ENCODE data around the gene FFAR2.

GRCh38 chr19:35442091-35442490, 6.0 kb upstream of the FFAR2 start:
- no peak for TF ChIP-seq EP300 (IDR thresholded peaks at IDR 0.05; ENCODE audit: borderline replicate concordance)
- no peak for TF ChIP-seq TEAD4 (IDR thresholded peaks at IDR 0.05)
- no peak for TF ChIP-seq RAD21 (IDR thresholded peaks at IDR 0.05; ENCODE audit: low read depth)
- no peak for TF ChIP-seq MAX (IDR thresholded peaks at IDR 0.05)
- no peak for TF ChIP-seq CREB1 (IDR thresholded peaks at IDR 0.05; ENCODE audit: low read depth)
- no peak for TF ChIP-seq REST (IDR thresholded peaks at IDR 0.05; ENCODE audit: low read depth)
- no peak for TF ChIP-seq YY1 (IDR thresholded peaks at IDR 0.05; ENCODE audit: low read depth)
- TF ChIP-seq TAF1 (IDR thresholded peaks at IDR 0.05; ENCODE audit: low read depth): no peak
- no peak for TF ChIP-seq FOXM1 (IDR thresholded peaks at IDR 0.05; ENCODE audit: borderline replicate concordance, low read depth)
- TF ChIP-seq CEBPB (IDR thresholded peaks at IDR 0.05): no peak
- no peak for TF ChIP-seq USF1 (IDR thresholded peaks at IDR 0.05)
